GM12892 (cell line): ENCODE data around the gene SYNE1.

Source experiments
- DNase-seq: peaks from one replicate; pipeline ENCODE4 v3.0.0; 2011; ENCODE audit not compliant: insufficient read length
- FAIRE-seq: peaks from 2 replicates; lab custom pipeline; 2011; peaks lifted over from hg19 to GRCh38; lab: Jason Lieb, UNC
- POLR2A ChIP-seq: IDR thresholded peaks from 2 replicates; pipeline ENCODE4 v1.6.1; 2011; ENCODE audit warnings: low read depth, low read length, control low read depth
- POLR2AphosphoS5 ChIP-seq: IDR thresholded peaks from 2 replicates; pipeline ENCODE4 v1.6.1; 2011; ENCODE audit warnings: low read depth, low read length, control low read depth
- TAF1 ChIP-seq: IDR thresholded peaks from 2 replicates; pipeline ENCODE4 v1.6.1; 2011; ENCODE audit warnings: low read depth, mild to moderate bottlenecking, control low read depth, low read length, borderline replicate concordance

Gene SYNE1

GRCh38 chr6:152603911-152604310 lies 33.3 kb downstream of the SYNE1 start:
- FAIRE-seq (no peak), DNase-seq (no peak)
- TF ChIP-seq POLR2A: no peak
- TF ChIP-seq POLR2AphosphoS5: no peak
- no peak for TF ChIP-seq TAF1

GRCh38 chr6:152600022-152600421 lies 37.1 kb downstream of the SYNE1 start:
- FAIRE-seq (no peak), DNase-seq (no peak)
- TF ChIP-seq POLR2AphosphoS5: no peak
- TF ChIP-seq POLR2A: no peak
- TF ChIP-seq TAF1: no peak

- no peak for TF ChIP-seq POLR2A
- no peak for TF ChIP-seq POLR2AphosphoS5
- no peak for TF ChIP-seq TAF1
- FAIRE-seq (no peak), DNase-seq (no peak)
Measured at GRCh38 chr6:152598901-152599537, 38.1 kb downstream of the SYNE1 start.

GRCh38 chr6:152598421-152598820 lies 38.7 kb downstream of the SYNE1 start:
- no peak for DNase-seq
- no peak for FAIRE-seq

GRCh38 chr6:152596726-152597125 lies 40.4 kb downstream of the SYNE1 start:
- DNase-seq (no peak), FAIRE-seq (no peak)
- TF ChIP-seq TAF1 (no peak), POLR2A (no peak), POLR2AphosphoS5 (no peak)

More at GRCh38 chr6:152598421-152598820, 38.7 kb downstream of the SYNE1 start:
- TF ChIP-seq POLR2AphosphoS5 (no peak), POLR2A (no peak), TAF1 (no peak)

- FAIRE-seq: no peak
- TF ChIP-seq POLR2AphosphoS5 (no peak), POLR2A (no peak), TAF1 (no peak)
- no peak for DNase-seq
Measured at GRCh38 chr6:152595499-152595898, 41.7 kb downstream of the SYNE1 start.

GRCh38 chr6:152594701-152595100 lies 42.5 kb downstream of the SYNE1 start:
- DNase-seq (no peak), FAIRE-seq (no peak)
- TF ChIP-seq POLR2AphosphoS5 (no peak), TAF1 (no peak), POLR2A (no peak)

GRCh38 chr6:152588456-152588855 lies 48.7 kb downstream of the SYNE1 start:
- DNase-seq: no peak
- no peak for FAIRE-seq
- TF ChIP-seq POLR2AphosphoS5 (no peak), POLR2A (no peak), TAF1 (no peak)

- TF ChIP-seq POLR2AphosphoS5 (no peak), POLR2A (no peak), TAF1 (no peak)
- DNase-seq: no peak
- FAIRE-seq: no peak
Measured at GRCh38 chr6:152587473-152587872, 49.7 kb downstream of the SYNE1 start.

GRCh38 chr6:152585236-152585635 lies 51.9 kb downstream of the SYNE1 start:
- TF ChIP-seq POLR2A (no peak), POLR2AphosphoS5 (no peak), TAF1 (no peak)
- FAIRE-seq (no peak), DNase-seq (no peak)

GRCh38 chr6:152583888-152584287 lies 53.3 kb downstream of the SYNE1 start:
- TF ChIP-seq TAF1 (no peak), POLR2AphosphoS5 (no peak), POLR2A (no peak)
- no peak for FAIRE-seq
- DNase-seq: no peak

- TF ChIP-seq POLR2AphosphoS5: no peak
- no peak for TF ChIP-seq POLR2A
- TF ChIP-seq TAF1: no peak
- DNase-seq (no peak), FAIRE-seq (no peak)
Measured at GRCh38 chr6:152576525-152576924, 60.6 kb downstream of the SYNE1 start.
